Astrocyte (in vitro differentiated cells and primary cell): Measurements from ENCODE around the gene C11orf58. TPM values are rescaled to one million over a fixed set of nuclear protein-coding genes. Genes with fewer than 3 reads are reported as not detected.

ENCODE experiments used
- DNase-seq: peaks from one replicate; pipeline ENCODE4 v3.0.0-alpha.2; 2010; ENCODE audit warnings: low read depth
- FAIRE-seq: peaks from 2 replicates; lab custom pipeline; 2011; peaks lifted over from hg19 to GRCh38; lab: Jason Lieb, UNC
- H2AFZ ChIP-seq: 2 replicates; pipeline ENCODE4 v1.6.0; 2012; ENCODE audit warnings: low read depth, low read length, inconsistent platforms
- H3K27ac ChIP-seq: 2 replicates; pipeline ENCODE4 v1.5.1; 2011; ENCODE audit warnings: low read depth, low read length, inconsistent platforms
- H3K27me3 ChIP-seq: 2 replicates; pipeline ENCODE4 v1.6.0; 2011; ENCODE audit warnings: low read length, inconsistent platforms; ENCODE audit not compliant: insufficient read depth
- H3K36me3 ChIP-seq: 2 replicates; pipeline ENCODE4 v1.5.1; 2011; ENCODE audit warnings: low read length, inconsistent platforms; ENCODE audit not compliant: insufficient read depth
- H3K4me1 ChIP-seq: 2 replicates; pipeline ENCODE4 v1.5.1; 2011; ENCODE audit warnings: low read length, inconsistent platforms; ENCODE audit not compliant: insufficient read depth
- H3K4me2 ChIP-seq: 2 replicates; pipeline ENCODE4 v1.6.0; 2012; ENCODE audit warnings: low read length, inconsistent platforms
- H3K4me3 ChIP-seq: 2 replicates; pipeline ENCODE4 v1.5.1; 2011; ENCODE audit warnings: low read depth, mild to moderate bottlenecking, low read length, inconsistent platforms; ENCODE audit not compliant: insufficient read depth
- H3K79me2 ChIP-seq: 2 replicates; pipeline ENCODE4 v1.6.0; 2012; ENCODE audit warnings: mild to moderate bottlenecking, low read length, inconsistent platforms; ENCODE audit not compliant: insufficient read depth
- H3K9ac ChIP-seq: 2 replicates; pipeline ENCODE4 v1.6.0; 2012; ENCODE audit warnings: mild to moderate bottlenecking, low read length, inconsistent platforms
- H3K9me3 ChIP-seq: 2 replicates; pipeline ENCODE4 v1.5.1; 2012; ENCODE audit warnings: low read depth, mild to moderate bottlenecking, low read length, inconsistent platforms; ENCODE audit not compliant: insufficient read depth
- H4K20me1 ChIP-seq: 2 replicates; pipeline ENCODE4 v1.6.0; 2012; ENCODE audit warnings: low read length, inconsistent platforms; ENCODE audit not compliant: insufficient read depth
- H3K27ac Mint-ChIP-seq: one replicate; pipeline ENCODE4 v1.8.0; 2021; ENCODE audit warnings: mild to moderate bottlenecking, mixed read lengths; ENCODE audit not compliant: unreplicated experiment
- H3K27me3 Mint-ChIP-seq: one replicate; pipeline ENCODE4 v1.8.0; 2021; ENCODE audit warnings: low read depth, mixed read lengths; ENCODE audit not compliant: unreplicated experiment
- H3K36me3 Mint-ChIP-seq: one replicate; pipeline ENCODE4 v1.8.0; 2021; ENCODE audit warnings: low read depth, mixed read lengths; ENCODE audit not compliant: unreplicated experiment
- H3K4me1 Mint-ChIP-seq: one replicate; pipeline ENCODE4 v1.8.0; 2021; ENCODE audit warnings: low read depth, mixed read lengths; ENCODE audit not compliant: unreplicated experiment
- H3K4me3 Mint-ChIP-seq: one replicate; pipeline ENCODE4 v1.8.0; 2021; ENCODE audit warnings: mild to moderate bottlenecking, moderate library complexity, mixed read lengths; ENCODE audit not compliant: unreplicated experiment
- H3K9me3 Mint-ChIP-seq: one replicate; pipeline ENCODE4 v1.8.0; 2021; ENCODE audit warnings: mild to moderate bottlenecking, mixed read lengths; ENCODE audit not compliant: unreplicated experiment
- EZH2 ChIP-seq: IDR thresholded peaks from 2 replicates; pipeline ENCODE4 v1.6.1; 2012; ENCODE audit warnings: mild to moderate bottlenecking, low read length, inconsistent platforms; ENCODE audit not compliant: insufficient read depth
- total RNA-seq: library from RNA; stranded (reverse); gene quantifications from 2 replicates; pipeline ENCODE4 v1.2.1, GENCODE V29; 2021
- TF ChIP-seq, protein P1 (sequence below): IDR thresholded peaks from 2 replicates; pipeline ENCODE4 v1.5.1; 2011; ENCODE audit warnings: low read depth, mild to moderate bottlenecking, inconsistent platforms, low read length, moderate library complexity; ENCODE audit not compliant: insufficient read depth

C11orf58 gene
- total RNA-seq, 1 donor from 2014 or later, result 159 TPM

DNA sequence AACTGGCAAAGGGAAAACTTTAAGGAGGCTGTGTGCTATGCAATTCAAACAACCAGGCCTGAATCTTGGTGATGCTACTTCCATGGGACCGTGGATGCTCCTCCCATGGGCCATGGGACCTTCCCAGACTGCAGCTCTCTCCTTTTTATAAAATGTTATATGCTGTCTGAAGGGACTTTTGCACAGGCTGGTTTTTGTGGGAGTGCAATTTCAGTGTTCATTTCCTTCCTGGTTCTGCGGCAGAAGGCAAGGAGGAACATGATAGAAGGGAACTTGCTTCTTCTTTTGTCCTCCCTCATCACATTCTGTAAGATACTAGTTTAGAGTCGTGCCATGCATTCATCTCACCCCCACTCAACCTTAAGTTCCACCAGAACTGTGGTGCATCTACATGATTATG lies 68.9 kb downstream of the C11orf58 start:
- Histone ChIP-seq H3K27ac (no peak overlapping the region), H3K4me1 (no peaks in the 10 kb centered on the region), H3K9me3 (no peaks in the 10 kb centered on the region), H3K79me2 (no peaks in the 10 kb centered on the region), H4K20me1 (no peaks in the 10 kb centered on the region), H3K4me3 (no peak overlapping the region), H3K27me3 (peaks cover 4% of the 10 kb centered on the region), H3K9ac (no peak overlapping the region), H3K4me2 (no peak overlapping the region), H3K36me3 (no peaks in the 10 kb centered on the region), H2AFZ (no peak overlapping the region)
- Mint-ChIP-seq H3K27me3 (no peaks in the 10 kb centered on the region), H3K4me3 (no peak overlapping the region), H3K36me3 (peaks cover 1% of the 10 kb centered on the region), H3K9me3 (no peaks in the 10 kb centered on the region), H3K27ac (no peak overlapping the region), H3K4me1 (no peaks in the 10 kb centered on the region)
- no peak for FAIRE-seq
- no peak for TF ChIP-seq EZH2
- TF ChIP-seq, protein P1, sequence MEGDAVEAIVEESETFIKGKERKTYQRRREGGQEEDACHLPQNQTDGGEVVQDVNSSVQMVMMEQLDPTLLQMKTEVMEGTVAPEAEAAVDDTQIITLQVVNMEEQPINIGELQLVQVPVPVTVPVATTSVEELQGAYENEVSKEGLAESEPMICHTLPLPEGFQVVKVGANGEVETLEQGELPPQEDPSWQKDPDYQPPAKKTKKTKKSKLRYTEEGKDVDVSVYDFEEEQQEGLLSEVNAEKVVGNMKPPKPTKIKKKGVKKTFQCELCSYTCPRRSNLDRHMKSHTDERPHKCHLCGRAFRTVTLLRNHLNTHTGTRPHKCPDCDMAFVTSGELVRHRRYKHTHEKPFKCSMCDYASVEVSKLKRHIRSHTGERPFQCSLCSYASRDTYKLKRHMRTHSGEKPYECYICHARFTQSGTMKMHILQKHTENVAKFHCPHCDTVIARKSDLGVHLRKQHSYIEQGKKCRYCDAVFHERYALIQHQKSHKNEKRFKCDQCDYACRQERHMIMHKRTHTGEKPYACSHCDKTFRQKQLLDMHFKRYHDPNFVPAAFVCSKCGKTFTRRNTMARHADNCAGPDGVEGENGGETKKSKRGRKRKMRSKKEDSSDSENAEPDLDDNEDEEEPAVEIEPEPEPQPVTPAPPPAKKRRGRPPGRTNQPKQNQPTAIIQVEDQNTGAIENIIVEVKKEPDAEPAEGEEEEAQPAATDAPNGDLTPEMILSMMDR, result no peak
- DNase-seq, result no peak
